Measurements from ENCODE around the gene RCOR2. TPM values are rescaled to one million over a fixed set of nuclear protein-coding genes. Genes with fewer than 3 reads are reported as not detected.

RCOR2 gene
- total and polyA plus RNA-seq, 2 of the 13 experiments (the other 11 are each of a cell fraction or from before 2014, with no cell fraction given), result 8.3 to 8.5 TPM

DNA sequence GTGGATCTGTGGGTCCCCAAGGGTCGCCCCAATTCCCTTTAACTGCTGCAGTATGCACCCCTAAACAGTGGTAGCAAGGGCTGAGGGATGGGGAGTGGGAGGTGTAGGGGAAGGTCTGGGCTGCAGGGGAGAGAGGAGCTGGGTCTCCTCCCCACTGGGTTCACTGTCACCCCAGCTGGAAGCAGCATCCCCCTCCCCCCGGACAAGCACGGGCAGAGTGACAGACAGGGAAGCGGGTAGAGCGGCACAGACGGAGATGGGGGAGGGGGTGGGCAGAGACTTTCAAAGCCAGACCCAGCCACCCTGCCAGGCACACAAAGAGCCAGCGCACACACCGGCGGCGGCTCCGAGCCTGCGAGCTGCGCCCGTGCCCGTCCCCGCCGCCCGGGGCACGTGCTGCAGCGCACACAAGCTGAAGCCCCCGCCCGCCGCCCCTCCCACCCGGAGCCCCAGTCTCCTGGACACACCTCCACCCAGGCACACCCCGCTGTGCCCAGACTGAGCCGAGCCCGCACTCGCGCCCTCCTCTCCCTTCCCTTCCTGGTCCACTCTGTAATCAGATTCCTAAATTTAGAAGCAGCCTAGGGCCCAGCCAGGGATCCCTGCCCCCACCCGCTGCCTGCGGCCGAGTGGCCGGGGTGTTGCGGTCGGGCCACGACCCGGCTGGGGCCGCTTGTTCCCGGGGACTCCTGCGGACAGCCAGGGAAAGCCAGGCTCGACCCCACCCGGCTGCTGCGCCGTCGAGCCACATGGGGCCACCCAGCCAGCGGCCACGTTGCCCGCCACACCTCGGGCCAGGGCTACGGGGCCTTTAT, 935 bp upstream of the RCOR2 start (continued):
- TF ChIP-seq NONO (IDR thresholded peaks at IDR 0.05) (no peak), NONO (CRISPR knock-in tag; conservative IDR thresholded peaks at IDR 0.05) (peak; percentile 36; the same call in 1 of the 2 replicates), BATF2 (CRISPR knock-in tag; IDR thresholded peaks at IDR 0.05) (no peak), BRD4 (CRISPR knock-in tag; IDR thresholded peaks at IDR 0.05) (0 out of 2 replicates have a peak, but pooled peaks have one; percentile 40), FOXM1 (CRISPR knock-in tag; IDR thresholded peaks at IDR 0.05) (no peak), SAFB2 (CRISPR knock-in tag; IDR thresholded peaks at IDR 0.05; ENCODE audit: borderline replicate concordance, low read depth) (0 out of 2 replicates have a peak, but pooled peaks have one; percentile 13), ZBTB7B (CRISPR knock-in tag; IDR thresholded peaks at IDR 0.05) (0 out of 2 replicates have a peak, but pooled peaks have one; percentile 5), ZNF136 (CRISPR knock-in tag; IDR thresholded peaks at IDR 0.05; ENCODE audit: low read depth) (no peak), CEBPG (CRISPR knock-in tag; IDR thresholded peaks at IDR 0.05) (no peak), ZBTB7A (CRISPR knock-in tag; IDR thresholded peaks at IDR 0.05) (0 out of 2 replicates have a peak, but pooled peaks have one; percentile 14), ZNF749 (CRISPR knock-in tag; IDR thresholded peaks at IDR 0.05; ENCODE audit: borderline replicate concordance) (no peak), BORCS8-MEF2B (CRISPR knock-in tag; IDR thresholded peaks at IDR 0.05) (0 out of 2 replicates have a peak, but pooled peaks have one; percentile 20), ZNF234 (CRISPR knock-in tag; conservative IDR thresholded peaks at IDR 0.05) (no peak), KLF16 (CRISPR knock-in tag; IDR thresholded peaks at IDR 0.05) (peak in 1 of 2 experiments; percentile 46; a peak in 1 of 4 replicates), ZNF616 (CRISPR knock-in tag; IDR thresholded peaks at IDR 0.05; ENCODE audit: low read depth) (0 out of 2 replicates have a peak, but pooled peaks have one; percentile 1), ZNF709 (CRISPR knock-in tag; IDR thresholded peaks at IDR 0.05) (0 out of 2 replicates have a peak, but pooled peaks have one; percentile 35), ZNF205 (CRISPR knock-in tag; IDR thresholded peaks at IDR 0.05) (0 out of 2 replicates have a peak, but pooled peaks have one; percentile 14), HOXA3 (CRISPR knock-in tag; IDR thresholded peaks at IDR 0.05) (peak; percentile 22; the same call in 1 of the 2 replicates), PHF21A (CRISPR knock-in tag; IDR thresholded peaks at IDR 0.05) (peak; percentile 18; the same call in 1 of the 2 replicates), STAG1 (CRISPR knock-in tag; IDR thresholded peaks at IDR 0.05) (no peak), ZNF331 (CRISPR knock-in tag; IDR thresholded peaks at IDR 0.05) (no peak)
- TF ChIP-seq, protein P1, sequence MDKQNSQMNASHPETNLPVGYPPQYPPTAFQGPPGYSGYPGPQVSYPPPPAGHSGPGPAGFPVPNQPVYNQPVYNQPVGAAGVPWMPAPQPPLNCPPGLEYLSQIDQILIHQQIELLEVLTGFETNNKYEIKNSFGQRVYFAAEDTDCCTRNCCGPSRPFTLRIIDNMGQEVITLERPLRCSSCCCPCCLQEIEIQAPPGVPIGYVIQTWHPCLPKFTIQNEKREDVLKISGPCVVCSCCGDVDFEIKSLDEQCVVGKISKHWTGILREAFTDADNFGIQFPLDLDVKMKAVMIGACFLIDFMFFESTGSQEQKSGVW (CRISPR knock-in tag; IDR thresholded peaks at IDR 0.05; ENCODE audit: borderline replicate concordance), result no peak
- TF ChIP-seq, protein P2, sequence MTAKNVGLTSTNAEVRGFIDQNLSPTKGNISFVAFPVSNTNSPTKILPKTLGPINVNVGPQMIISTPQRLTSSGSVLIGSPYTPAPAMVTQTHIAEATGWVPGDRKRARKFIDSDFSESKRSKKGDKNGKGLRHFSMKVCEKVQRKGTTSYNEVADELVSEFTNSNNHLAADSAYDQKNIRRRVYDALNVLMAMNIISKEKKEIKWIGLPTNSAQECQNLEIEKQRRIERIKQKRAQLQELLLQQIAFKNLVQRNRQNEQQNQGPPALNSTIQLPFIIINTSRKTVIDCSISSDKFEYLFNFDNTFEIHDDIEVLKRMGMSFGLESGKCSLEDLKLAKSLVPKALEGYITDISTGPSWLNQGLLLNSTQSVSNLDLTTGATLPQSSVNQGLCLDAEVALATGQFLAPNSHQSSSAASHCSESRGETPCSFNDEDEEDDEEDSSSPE (CRISPR knock-in tag; IDR thresholded peaks at IDR 0.05), result no peak
- TF ChIP-seq, protein P3, sequence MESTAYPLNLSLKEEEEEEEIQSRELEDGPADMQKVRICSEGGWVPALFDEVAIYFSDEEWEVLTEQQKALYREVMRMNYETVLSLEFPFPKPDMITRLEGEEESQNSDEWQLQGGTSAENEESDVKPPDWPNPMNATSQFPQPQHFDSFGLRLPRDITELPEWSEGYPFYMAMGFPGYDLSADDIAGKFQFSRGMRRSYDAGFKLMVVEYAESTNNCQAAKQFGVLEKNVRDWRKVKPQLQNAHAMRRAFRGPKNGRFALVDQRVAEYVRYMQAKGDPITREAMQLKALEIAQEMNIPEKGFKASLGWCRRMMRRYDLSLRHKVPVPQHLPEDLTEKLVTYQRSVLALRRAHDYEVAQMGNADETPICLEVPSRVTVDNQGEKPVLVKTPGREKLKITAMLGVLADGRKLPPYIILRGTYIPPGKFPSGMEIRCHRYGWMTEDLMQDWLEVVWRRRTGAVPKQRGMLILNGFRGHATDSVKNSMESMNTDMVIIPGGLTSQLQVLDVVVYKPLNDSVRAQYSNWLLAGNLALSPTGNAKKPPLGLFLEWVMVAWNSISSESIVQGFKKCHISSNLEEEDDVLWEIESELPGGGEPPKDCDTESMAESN (CRISPR knock-in tag; conservative IDR thresholded peaks at IDR 0.05), result no peak
- TF ChIP-seq, protein P4, sequence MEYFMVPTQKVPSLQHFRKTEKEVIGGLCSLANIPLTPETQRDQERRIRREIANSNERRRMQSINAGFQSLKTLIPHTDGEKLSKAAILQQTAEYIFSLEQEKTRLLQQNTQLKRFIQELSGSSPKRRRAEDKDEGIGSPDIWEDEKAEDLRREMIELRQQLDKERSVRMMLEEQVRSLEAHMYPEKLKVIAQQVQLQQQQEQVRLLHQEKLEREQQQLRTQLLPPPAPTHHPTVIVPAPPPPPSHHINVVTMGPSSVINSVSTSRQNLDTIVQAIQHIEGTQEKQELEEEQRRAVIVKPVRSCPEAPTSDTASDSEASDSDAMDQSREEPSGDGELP (IDR thresholded peaks at IDR 0.05; ENCODE audit: borderline replicate concordance, low read depth), result peak; percentile 75; the same call in 1 of the 2 replicates

Data from HepG2 (cell line).